PC-9 (cell line): ENCODE data around the gene ARMC2. TPM values are rescaled to one million over a fixed set of nuclear protein-coding genes. Genes with fewer than 3 reads are reported as not detected.

Source experiments
- BruUV-seq: library from RNA; stranded (reverse); fragments of 400-500 nt; replicated peaks from 2 replicates; lab custom pipeline; 2021; lab: Mats Ljungman, UMichigan
- CTCF ChIA-PET: fragments of 300-600 bp; sonication (Branson Sonifier 250); formaldehyde crosslinking; loops from one replicate; lab custom pipeline; 2022; ENCODE audit warnings: antibody characterized with exemption; lab: Charles Lee
- POLR2A ChIA-PET: fragments of 300-600 bp; sonication (Branson Sonifier 250); formaldehyde crosslinking; loops from one replicate; lab custom pipeline; 2022; ENCODE audit warnings: antibody characterized with exemption; ENCODE audit not compliant: unreplicated experiment; lab: Charles Lee
- DNase-seq, 2 experiments: peaks; one replicate each; pipeline versions ENCODE4 v3.0.0 to v3.0.0-alpha.2; 2015 to 2022; ENCODE audit warnings: mixed read lengths in 1 of 2
- H2AFZ ChIP-seq: fragments of 200-600 bp; sonication (generic); 2 replicates; pipeline ENCODE4 v1.8.1; 2017; ENCODE audit warnings: antibody characterized with exemption
- H3F3A ChIP-seq: fragments of 200-600 bp; sonication (generic); 2 replicates; pipeline ENCODE4 v1.8.1; 2017; ENCODE audit warnings: antibody characterized with exemption, mild to moderate bottlenecking, low read depth; ENCODE audit not compliant: insufficient read depth
- H3K27ac ChIP-seq: fragments of 200-600 bp; sonication (generic); 2 replicates; pipeline ENCODE4 v1.6.1; 2016; ENCODE audit warnings: mixed run types
- H3K27me3 ChIP-seq: fragments of 200-600 bp; sonication (generic); 2 replicates; pipeline ENCODE4 v1.6.1; 2016; ENCODE audit warnings: low read depth, mixed run types; ENCODE audit not compliant: insufficient read depth
- H3K36me3 ChIP-seq: fragments of 200-600 bp; sonication (generic); 2 replicates; pipeline ENCODE4 v1.6.1; 2016; ENCODE audit warnings: low read depth, mixed run types
- H3K4me1 ChIP-seq: fragments of 200-600 bp; sonication (generic); replicated peaks from 2 replicates; pipeline ENCODE4 v1.6.1; 2016; ENCODE audit warnings: mixed run types; ENCODE audit not compliant: insufficient read depth
- H3K4me2 ChIP-seq: fragments of 200-600 bp; sonication (generic); 2 replicates; pipeline ENCODE4 v1.6.1; 2017; ENCODE audit warnings: mixed run types
- H3K4me3 ChIP-seq: fragments of 200-600 bp; sonication (generic); 2 replicates; pipeline ENCODE4 v1.6.1; 2016; ENCODE audit warnings: mixed run types
- H3K79me2 ChIP-seq: fragments of 200-600 bp; sonication (generic); 2 replicates; pipeline ENCODE4 v1.6.1; 2017; ENCODE audit warnings: low read depth, mixed run types
- H3K9me2 ChIP-seq: fragments of 200-600 bp; sonication (generic); 2 replicates; pipeline ENCODE4 v1.8.1; 2017; ENCODE audit warnings: mild to moderate bottlenecking; ENCODE audit not compliant: insufficient read depth
- H3K9me3 ChIP-seq: fragments of 200-600 bp; sonication (generic); 2 replicates; pipeline ENCODE4 v1.8.1; 2016; ENCODE audit warnings: low read depth; ENCODE audit not compliant: insufficient read depth
- H4K20me1 ChIP-seq: fragments of 200-600 bp; sonication (generic); 2 replicates; pipeline ENCODE4 v1.8.1; 2017; ENCODE audit not compliant: insufficient read depth
- CTCF ChIP-seq: fragments of 200-600 bp; sonication (generic); conservative IDR thresholded peaks from 2 replicates; pipeline ENCODE4 v1.6.1; 2017; ENCODE audit warnings: mixed run types, antibody characterized with exemption, mild to moderate bottlenecking, moderate library complexity
- EZH2 ChIP-seq: fragments of 200-600 bp; sonication (generic); IDR thresholded peaks from 2 replicates; pipeline ENCODE4 v1.8.0; 2017; ENCODE audit warnings: antibody characterized with exemption, low read depth
- intact Hi-C: fragments of 100-400 bp; cut with micrococcal nuclease; formaldehyde crosslinking; loops from one replicate; pipeline ENCODE4 v1.10.0; 2022; ENCODE audit not compliant: unreplicated experiment
- total RNA-seq: library from RNA; stranded (reverse); gene quantifications from 2 replicates; pipeline ENCODE4 v1.2.3, GENCODE V29; 2021

Gene ARMC2
- total RNA-seq, 1 experiment from 2014 or later = 15.5 TPM

- Histone ChIP-seq H3K27me3 (no peaks in the 10 kb centered on the region), H3K27ac (no peak overlapping the region), H3K4me1 (no peaks in the 10 kb centered on the region), H3K9me3 (no peaks in the 10 kb centered on the region; the same call in 1 of the 2 replicates), H3K9me2 (no peaks in the 10 kb centered on the region), H3F3A (no peaks in the 10 kb centered on the region), H2AFZ (no peak overlapping the region), H3K79me2 (no peaks in the 10 kb centered on the region), H3K4me3 (no peak overlapping the region), H4K20me1 (no peaks in the 10 kb centered on the region), H3K4me2 (no peak overlapping the region), H3K36me3 (peaks cover 5% of the 10 kb centered on the region; the same call in 1 of the 2 replicates)
- no TSS peak for BruUV-seq
- intact Hi-C loops = no loop called here
- TF ChIP-seq CTCF = no peak
- TF ChIP-seq EZH2 = no peak
- ChIA-PET POLR2A (no interaction called here), CTCF (no interaction called here)
- no peak for DNase-seq
These were observed 134.2 kb downstream of the ARMC2 start for GRCh38 chr6:108982154-108983113.

- Histone ChIP-seq H3K9me3 (no peaks in the 10 kb centered on the region), H2AFZ (no peak overlapping the region), H3K79me2 (no peaks in the 10 kb centered on the region), H3K27ac (no peak overlapping the region), H3F3A (no peaks in the 10 kb centered on the region), H3K4me1 (peaks cover 3% of the 10 kb centered on the region), H3K36me3 (peaks cover 5% of the 10 kb centered on the region; the same call in 1 of the 2 replicates), H3K27me3 (no peaks in the 10 kb centered on the region), H3K4me2 (no peak overlapping the region), H3K9me2 (no peaks in the 10 kb centered on the region), H4K20me1 (no peaks in the 10 kb centered on the region), H3K4me3 (no peak overlapping the region)
- TF ChIP-seq EZH2 (no peak), CTCF (no peak)
- CTCF ChIA-PET = no interaction called here
- no peak for DNase-seq
- no TSS peak for BruUV-seq
- POLR2A ChIA-PET = no interaction called here
- intact Hi-C loops = no loop called here
These were observed 134.9 kb downstream of the ARMC2 start for GRCh38 chr6:108983151-108983550.

GRCh38 chr6:108985301-108985700 lies 137.1 kb downstream of the ARMC2 start:
- no peak for TF ChIP-seq CTCF
- no peak for TF ChIP-seq EZH2
- peaks cover 5% of the 10 kb centered on the region for H3K36me3 ChIP-seq
- H3K27ac ChIP-seq = no peak overlapping the region
- H4K20me1 ChIP-seq = no peaks in the 10 kb centered on the region
- H2AFZ ChIP-seq = no peak overlapping the region
- H3K4me3 ChIP-seq = no peak overlapping the region
- CTCF ChIA-PET = no interaction called here
- no peaks in the 10 kb centered on the region for H3K9me3 ChIP-seq
- H3K9me2 ChIP-seq = no peaks in the 10 kb centered on the region
- POLR2A ChIA-PET = no interaction called here
- no peaks in the 10 kb centered on the region for H3K27me3 ChIP-seq
- H3F3A ChIP-seq = peaks cover 4% of the 10 kb centered on the region; the same call in 1 of the 2 replicates
- intact Hi-C loops = no loop called here
- H3K4me2 ChIP-seq = no peak overlapping the region
- no peak for DNase-seq
- BruUV-seq = no TSS peak
- no peaks in the 10 kb centered on the region for H3K79me2 ChIP-seq
- peaks cover 24% of the 10 kb centered on the region for H3K4me1 ChIP-seq
